Stimulated activated CD4-positive, alpha-beta T cell treated with anti-CD3 and anti-CD28 coated beads, Interleukin-1b, Interleukin-23, amount 100 ng/mL, for 1 hour (primary cell): ENCODE measurements around the gene ANKS1B.
"Not testable (repeated sequence)": the region's sequence is repeated elsewhere in the genome, so short reads cannot be mapped to it uniquely, and the experiment has no call there.

Experiments
- DNase-seq, 2 donors: peaks; one replicate each; pipeline ENCODE4 v3.0.0-alpha.2; 2020; ENCODE audit warnings: low read depth in 2 of 2

ANKS1B gene

DNA sequence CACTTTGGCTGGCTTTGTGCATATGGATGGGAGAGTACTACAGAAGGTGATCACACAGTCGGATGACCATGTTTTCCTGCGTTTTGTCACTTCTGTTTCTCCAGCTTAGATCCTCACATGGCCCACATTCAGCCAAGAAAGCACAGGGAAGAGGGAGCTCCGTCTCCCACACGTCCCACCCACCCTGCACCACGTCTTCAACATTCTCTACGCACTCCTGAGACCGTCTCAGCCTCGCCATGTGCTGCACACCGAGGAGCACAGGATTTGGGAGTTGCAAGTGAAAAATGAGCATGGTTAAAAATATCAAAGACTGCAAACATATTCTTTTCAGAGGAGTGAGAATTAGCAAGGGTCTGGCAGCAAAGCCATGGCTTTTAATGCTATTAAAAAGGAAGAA, 1217.5 kb downstream of the ANKS1B start:
- no peak for DNase-seq

DNA sequence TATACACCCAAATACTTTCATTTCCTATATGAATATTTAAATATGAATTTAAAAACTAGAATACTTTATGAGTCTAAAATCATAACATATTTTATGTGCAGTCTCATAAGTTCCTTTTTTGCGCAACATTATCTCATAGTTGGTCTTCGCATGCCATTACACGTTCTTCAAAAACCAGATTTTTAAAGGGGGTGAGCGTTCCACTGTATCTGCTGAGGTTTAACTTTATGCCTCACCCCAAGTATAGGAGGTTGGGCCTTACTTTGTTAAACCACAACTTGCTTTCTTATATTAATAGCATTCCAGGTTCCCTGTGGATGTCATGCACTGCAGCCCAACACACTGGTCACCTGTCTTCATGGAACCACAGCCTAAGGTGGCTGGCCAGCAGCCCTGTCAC, 1221.1 kb downstream of the ANKS1B start:
- DNase-seq = no peak

DNA sequence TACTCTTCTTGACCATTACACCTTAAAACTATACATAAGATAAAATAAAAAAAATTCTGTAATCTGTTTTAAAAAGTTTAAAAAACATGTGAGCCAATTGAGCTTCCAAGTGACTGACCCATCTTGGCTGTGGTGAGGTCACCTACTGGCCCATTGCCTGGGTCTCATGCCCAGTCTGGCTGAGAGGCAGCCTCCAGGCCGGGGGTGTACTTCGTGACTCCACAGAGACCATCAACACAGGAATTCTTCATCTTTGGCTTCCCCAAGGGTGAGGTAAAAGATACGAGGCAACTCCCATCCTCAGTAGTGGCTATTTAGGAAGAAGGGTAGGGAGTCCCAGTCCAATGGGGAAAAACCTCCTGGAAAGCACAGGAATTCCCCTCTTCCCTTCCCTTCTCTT, 1226.4 kb downstream of the ANKS1B start:
- DNase-seq = no peak

DNA sequence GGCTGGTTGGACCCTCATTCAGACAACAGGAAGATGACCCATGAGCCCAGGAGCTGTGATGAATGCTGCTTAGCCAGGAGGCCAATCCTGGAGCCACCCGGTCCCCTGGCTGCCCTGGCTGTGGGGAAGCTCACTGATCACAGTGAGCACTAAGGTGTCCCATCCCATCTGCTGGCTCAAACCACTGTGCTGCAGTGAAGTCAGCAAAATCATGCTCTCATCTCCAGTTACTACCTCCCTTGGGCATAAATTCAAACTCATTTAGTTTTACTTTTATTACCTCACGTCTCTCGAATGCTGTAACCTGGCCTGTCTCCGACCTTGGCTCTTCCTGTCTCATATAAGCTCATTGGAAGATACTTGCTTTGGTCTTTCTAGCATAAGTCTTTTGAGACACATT, 1227.3 kb downstream of the ANKS1B start:
- no peak for DNase-seq

DNA sequence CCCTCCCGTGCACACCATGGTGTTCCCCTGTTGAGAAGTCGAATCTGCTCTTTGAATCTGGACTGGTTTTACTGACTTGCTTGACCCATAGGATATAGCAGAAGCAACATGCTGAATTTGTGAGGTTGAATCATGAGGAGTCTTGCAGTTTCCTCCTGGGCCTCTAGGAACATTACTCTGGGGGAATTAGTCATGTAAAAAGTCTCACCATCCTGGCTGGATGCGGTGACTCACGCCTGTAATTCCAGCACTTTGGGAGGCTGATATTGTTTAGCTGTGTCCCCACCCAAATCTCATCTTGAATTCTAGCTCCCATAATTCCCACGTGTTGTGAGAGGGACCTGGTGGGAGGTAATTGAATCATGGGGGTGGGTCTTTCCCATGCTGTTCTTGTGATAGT, 1228.9 kb downstream of the ANKS1B start:
- not testable (repeated sequence) for DNase-seq

DNA sequence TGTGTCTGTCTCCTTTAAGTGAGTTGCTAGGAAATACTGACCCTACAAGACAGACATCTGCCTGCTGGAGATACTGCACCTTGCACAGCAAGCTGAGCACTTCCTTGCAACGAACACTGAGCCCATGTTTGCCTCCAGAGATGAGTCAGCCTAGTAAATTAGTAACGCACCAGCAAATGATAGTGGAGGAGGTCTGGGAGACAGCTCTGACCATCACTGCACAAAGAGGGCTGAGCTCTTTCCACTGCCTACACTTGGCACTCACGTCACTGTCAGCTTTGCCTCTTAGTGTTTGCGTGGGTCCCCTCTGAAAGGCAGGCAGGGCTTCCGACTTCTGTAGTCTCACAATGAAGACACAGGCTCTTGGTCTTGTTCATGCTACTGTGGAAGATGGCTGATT, 1230.6 kb downstream of the ANKS1B start:
- DNase-seq = no peak

DNA sequence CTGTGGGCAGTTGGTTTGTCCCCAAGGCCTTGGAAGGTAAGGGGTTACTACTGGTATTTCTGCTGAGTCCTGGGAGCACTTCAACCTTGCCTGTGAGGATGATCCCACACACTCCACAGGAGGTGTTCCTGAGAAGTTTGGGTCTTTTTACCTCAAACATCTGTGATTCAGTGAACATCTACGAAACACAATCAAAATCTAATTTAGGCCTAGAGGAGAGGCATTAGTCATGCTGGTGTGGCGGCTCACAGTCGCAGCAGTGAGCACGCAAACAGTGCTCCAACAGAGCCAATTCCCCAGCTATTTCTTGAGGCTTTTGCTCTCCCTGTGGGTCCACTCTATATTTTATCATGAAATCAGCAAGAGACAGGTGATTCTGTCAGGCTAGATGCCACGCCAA, 1232.0 kb downstream of the ANKS1B start:
- DNase-seq = no peak

DNA sequence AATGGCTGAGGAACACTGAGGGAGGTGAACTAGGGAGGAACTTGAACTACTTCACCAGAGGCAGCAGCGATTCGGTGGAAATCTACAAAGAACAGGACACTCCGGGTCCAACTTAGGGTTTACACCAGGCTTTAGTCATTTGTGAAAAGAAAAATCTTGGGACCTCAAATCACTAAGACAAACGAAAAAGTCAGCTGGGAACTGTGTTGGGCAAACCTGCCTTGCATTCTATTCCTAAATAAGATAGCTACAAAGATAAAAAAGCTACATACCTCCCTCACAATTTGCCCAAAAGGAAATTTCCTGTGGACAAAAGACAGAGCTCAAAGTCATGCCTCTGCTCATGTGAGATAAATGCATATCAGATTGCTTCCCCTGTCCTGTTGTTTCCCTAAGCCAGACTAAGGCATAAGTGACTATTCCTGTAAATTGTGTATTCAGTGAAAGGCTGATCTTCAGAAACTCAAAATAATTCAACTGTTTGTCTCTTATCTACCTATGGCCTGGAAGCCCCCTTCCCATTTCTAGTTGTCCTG, 1233.1 kb downstream of the ANKS1B start:
- DNase-seq = no peak

DNA sequence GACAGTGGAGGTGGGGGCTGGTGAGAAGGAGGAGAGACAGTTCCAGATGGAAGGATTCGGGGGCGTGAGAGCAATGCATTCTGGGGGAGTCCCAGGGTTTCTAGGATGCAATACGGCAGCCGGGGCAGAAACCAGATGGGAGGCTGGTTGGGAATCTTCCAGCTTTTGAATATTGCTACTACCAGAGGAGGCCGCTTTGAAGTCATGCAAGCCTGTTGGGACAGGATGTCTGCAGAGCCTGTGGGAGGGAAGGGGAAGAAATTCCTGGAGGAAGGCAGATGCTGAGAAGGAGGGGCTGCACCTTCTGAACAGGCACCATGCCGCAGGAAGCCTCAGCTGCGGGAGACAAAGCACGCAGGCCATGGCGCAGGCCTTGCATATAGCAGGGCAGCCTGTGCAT, 1234.2 kb downstream of the ANKS1B start:
- DNase-seq = no peak

DNA sequence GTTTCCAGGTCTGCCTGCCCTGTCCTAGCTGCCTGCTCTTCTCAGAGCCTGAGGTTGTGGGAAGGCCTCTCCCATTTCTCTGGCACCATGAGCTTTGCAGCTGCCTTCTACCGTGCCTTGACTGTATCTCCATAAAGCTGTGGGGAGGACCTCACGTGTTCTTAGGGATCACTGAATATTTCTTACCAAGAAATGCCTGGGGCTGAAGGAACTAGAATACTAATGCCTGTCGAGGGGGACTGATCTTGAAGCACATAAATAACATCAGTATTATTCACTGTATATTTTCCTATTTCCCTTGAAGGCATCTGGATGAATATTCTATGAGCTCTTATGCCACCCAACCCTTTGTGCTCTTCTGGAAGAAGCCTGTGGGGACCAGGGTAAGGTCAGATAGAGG, 1236.3 kb downstream of the ANKS1B start:
- no peak for DNase-seq

DNA sequence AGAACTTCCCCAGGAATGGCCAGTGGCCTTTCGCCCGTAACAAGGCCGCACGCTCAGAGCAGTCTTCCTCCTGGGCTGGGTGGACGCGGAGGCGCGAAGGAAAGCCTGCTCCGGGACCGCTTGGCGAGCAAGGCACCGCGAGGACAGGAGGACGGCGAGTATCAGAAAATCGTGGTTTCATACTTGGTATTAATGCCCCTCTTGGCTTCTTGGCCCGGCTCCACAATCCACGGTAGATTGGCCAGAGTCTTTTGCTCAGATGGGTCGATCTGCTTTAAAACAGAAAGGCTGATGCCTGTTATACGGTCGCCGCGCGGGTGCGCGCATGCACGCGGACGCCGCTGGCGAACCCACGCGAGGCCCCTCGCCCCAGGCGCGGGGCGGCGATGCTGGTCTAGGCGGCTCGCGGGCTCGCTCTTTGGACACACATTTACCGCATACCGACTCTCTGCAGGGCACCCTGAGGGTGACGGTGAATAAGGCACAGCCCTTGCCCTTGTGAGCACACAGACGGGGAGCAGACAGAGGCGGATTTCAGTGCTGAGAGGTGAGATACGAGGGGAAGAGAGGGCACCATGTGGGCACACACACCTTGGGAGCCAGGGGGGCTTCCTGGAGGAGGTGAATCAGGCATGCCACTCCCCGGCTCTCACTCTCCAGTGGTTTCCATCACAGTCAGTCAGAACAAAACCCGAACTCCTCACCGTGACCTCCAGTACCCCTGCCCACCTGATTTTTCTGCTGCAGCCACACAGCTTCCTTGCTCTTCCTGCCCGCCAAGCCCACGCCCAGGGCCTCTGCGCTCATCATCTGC, 1239.0 kb downstream of the ANKS1B start:
- DNase-seq = no peak

DNA sequence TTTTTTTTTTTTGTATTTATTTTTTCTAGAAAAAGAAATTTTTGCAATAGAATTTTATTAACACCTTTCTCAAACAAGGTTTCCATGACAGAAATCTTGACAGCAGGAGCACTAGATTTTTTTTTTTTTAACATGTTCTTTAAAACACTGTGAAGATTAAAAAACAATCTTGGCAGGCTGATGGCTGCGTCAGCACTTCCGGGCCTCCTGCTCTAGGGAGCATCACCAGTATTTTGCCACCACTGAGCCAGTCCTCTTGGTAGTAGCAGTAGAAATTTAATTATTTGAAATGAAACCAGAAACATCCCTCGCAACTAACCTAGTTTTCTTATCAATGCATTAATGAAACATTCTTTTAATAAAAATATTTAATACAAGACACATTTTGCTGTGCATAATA, 1240.1 kb downstream of the ANKS1B start:
- DNase-seq = no peak

DNA sequence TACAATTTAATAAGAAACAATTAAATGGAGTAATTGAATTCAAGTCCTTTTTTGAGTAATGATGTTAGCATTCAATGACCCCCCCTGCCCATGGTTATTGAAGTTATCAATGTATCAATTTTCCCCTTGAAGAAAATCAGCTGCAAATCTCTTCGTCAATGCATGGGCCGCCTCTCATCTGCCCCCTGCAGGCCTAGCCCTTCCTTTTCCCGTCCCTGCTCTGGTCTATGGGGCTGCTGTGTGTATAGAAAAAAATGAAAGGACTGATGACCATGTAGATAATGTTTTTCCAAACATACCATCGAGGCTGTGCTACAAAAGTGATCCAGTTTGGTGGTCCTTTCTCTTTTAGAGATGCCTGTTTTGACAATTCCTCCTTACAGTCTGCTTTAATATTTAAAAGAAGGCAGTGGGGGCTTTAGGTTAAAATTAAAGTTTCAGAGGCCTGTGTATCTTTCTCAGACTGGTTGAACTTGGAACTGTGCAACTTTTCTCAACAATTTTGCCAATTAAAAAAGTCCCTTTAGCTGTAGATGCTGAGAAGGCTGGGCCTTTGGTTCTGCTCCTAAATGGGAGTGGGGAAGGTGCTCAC, 1241.3 kb downstream of the ANKS1B start:
- DNase-seq = no peak

DNA sequence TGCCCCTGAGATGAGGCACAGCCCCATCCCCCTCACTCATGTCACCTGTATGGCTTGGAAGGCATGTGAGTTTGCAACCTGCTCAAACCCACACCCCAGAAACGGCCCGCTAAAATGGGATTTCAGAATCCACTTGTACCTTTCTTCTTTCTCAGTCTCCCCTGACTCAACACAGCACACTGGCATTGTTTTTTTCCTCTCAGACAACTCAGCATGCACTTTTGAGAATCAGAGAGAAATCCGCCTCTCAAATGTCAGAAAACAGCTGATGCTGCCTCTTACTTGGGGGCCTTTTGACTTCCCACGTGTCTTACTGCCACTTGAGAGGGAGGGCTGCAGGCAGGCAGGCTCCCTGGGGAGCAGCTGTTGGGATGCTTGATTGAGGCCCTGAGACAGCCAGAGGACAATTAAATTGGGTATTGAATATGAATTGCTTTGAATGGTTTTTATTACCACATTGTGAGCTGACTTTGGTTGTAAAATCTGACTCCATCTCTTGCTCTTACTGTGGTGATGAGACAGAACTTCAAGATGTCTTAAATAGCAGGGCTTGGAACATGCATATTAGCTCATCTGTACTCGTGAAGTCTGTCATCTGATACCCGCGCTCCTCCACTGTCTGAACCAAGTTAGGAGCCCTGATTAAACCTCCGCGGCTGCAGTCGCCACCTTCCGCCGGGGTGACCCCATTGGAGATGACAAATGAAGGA, 1243.0 kb downstream of the ANKS1B start:
- DNase-seq = no peak

DNA sequence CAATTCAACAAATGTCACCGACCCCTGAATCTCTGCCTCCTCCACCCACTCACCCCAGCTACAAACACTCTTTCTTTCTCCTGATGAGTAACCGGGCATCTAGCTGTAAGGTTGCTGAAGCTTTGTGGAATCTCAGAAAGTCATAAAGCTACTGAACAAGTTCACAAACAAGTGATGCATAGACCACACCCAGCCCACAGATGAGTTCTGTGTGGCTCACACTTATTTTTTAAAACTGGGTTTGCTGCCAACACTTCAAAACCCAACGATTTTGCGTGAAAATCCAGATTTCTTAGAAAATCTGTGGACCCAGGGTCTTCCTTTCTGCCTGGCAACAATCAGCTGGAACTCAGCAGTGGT, 1243.6 kb downstream of the ANKS1B start:
- DNase-seq = no peak

DNA sequence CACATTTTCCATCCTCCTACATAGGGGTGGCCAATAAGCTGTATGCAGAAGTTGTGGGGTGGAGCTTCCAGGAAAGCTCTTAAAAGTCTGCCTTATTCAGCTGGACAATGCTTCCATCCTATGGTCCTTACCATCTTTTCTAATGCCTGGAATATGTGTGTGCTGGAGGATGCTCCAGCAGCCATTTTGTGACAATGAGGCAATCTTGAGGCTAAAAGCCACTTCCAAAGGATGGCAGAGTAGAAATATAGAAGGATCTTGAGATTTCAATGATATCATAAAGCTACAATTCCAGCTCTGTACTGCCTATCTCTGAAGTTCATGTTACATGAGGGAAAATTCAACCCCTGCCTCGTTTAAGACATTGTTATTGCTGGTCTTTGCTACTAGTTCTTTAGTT, 1244.0 kb downstream of the ANKS1B start:
- DNase-seq = no peak

DNA sequence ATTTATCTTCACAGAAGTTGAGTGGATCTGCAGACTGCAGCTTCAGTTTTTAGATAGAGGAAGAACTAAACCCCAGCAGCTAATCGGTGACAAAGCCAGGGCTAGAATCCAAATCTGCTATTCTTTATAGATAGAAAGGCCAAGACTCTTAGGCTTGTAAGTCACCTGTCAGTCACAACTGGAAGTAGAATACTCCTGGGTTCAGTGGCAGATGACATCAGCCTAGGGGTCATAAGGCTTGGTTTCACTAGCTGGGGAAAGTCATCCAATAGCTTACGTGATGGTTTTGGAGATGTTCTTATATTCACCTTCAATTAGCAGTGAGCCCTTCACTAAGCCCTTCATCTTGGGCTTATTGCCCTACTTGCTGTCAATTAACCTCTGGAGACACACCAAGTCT, 1246.2 kb downstream of the ANKS1B start:
- DNase-seq = no peak

DNA sequence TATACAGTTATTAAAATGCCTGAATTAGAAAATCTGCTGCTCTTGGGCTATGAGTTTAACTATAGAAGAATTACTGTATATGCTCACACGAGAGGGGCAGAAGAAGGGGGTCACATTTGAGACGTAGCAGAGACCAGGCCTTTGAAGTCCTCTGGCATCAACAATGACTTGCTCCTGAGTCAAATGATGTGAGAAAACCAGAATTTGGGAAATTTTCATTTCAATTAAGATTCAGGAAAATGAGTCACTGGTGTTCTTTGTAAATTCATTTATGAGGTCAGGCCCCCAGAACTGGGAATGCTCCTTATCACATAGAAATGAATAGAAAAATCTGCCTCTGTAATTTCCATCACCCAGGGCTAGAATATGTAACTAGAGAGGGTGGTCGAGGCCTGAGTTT, 1246.7 kb downstream of the ANKS1B start:
- DNase-seq = no peak

DNA sequence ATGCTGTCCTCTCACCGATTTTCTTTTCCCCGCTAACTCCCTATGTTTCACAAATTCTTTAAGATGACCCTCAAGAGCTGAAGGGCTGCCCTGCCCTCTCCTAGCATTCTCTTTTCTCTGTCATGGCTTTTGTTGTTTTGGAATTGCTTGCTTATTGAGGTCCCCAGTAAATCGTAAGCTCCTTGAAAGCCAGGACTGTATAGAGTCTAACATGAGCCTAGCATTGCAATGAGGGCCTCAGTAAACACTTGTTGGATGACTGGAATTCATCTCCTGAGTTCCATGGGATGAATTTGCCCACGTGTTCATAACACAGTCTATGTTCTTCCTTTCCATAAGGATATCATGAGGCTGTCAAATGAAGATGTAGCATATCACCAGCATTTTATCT, 1247.4 kb downstream of the ANKS1B start:
- no peak for DNase-seq

DNA sequence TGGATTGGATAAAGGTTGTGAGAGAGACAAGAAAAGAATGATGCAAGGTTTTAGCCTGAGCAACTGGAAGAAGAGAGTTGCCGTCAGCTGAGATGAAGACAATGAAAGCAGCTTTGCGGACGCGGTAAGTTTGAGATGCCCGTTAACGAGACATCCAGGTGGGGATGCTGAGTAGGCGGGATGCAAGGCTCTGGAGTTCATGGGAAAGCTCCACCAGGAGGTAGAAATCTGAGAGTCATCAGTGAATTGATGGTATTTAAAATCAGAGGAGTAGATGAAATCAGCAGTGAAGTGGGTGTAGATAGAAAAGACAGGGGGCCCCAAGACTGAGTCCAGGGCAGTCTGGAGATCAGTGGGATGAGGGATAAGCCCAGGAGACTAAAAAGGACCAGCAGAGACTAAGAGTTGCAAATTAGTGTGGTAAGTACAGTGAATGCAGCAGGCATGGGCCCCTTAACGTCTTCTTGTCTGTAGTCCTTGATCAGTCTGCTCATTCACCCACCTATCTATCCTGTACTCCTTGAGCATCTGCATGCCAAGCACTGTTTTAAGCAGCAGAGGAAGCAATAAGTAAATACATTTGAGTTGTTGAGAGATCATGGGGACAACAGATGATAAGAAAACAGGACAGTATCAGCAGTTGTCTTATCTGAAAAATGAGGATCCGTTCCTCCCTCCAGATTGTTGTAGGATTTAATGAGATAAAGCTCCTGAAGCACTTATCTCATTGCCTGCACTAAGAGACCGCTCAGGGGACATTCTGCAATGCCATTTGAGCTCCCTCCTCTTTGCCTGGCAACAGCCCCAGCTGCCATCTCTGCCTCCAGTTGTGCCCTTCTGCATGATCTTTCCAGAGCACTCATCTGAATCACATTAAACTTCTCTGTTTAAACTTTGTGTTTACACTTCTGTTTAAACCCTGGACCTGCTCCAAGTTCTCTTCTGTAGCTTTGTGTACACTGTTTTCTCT, 1248.1 kb downstream of the ANKS1B start:
- DNase-seq = no peak

DNA sequence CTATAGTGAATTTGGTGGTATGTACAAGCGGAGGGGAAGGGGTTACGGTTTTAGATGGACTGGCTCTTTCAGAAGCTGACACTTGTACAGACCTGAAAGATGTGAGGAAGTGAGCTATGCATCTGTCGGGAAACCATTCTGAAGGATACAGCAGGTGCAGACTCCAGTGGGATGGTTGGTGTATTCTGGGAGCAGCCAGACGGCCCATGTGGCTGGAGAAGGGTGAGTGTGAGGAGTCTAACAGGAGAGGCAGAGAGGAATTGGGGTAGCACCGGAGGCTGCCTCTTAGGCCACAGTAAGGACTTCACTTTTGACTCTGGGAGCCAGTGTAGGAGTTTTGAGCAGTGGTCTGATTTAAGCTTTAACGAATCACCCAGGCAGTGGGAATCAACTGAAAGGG, 1248.9 kb downstream of the ANKS1B start:
- no peak for DNase-seq
